ENCODE data around the gene SLC27A1. TPM values are rescaled to one million over a fixed set of nuclear protein-coding genes. Genes with fewer than 3 reads are reported as not detected.
"Not testable (repeated sequence)": the region's sequence is repeated elsewhere in the genome, so short reads cannot be mapped to it uniquely, and the experiment has no call there.

The SLC27A1 gene
- total and polyA plus RNA-seq, 3 donors from 2014 or later, result 25.9 to 105 (median 92.8) TPM

DNA sequence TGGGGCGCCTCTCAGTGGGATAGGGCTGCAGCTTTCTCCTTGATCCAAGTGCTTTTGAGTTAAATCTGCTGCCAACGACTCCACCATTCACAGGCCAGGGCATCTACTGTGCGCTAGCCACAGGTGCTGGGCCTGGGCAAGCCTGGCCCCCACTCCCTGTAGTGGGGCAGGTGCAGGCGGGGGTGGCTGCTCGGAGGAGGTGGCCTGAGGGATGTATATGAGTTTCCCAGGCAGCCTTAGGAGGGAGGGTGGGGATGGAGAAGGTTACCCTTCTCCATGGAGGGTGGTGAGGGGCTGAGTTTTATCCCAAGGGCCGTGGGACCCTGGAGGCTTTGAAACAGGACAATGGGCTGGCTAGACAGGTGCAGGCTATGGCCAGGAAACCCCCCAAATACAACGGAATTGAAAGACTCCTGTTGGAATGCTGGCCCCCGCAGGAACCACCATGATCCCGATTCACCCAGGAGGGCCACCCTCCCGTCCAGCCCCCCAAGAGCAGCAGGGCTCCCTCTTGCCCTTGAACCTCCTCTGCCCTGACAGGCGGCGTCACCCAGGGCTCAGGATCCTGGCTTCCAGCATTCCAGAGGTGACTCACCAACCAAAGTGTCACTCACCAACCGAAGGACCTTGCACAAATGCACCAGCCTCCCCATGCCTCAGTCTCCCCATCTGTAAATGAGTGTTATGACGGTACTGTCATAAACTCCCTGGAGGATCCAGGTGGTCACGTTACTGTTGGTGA lies 45.3 kb downstream of the SLC27A1 start:
- intact Hi-C loops (cut with DNase I; ENCODE audit: low total_unique reads), result no loop called here
- TF ChIP-seq, protein P1, sequence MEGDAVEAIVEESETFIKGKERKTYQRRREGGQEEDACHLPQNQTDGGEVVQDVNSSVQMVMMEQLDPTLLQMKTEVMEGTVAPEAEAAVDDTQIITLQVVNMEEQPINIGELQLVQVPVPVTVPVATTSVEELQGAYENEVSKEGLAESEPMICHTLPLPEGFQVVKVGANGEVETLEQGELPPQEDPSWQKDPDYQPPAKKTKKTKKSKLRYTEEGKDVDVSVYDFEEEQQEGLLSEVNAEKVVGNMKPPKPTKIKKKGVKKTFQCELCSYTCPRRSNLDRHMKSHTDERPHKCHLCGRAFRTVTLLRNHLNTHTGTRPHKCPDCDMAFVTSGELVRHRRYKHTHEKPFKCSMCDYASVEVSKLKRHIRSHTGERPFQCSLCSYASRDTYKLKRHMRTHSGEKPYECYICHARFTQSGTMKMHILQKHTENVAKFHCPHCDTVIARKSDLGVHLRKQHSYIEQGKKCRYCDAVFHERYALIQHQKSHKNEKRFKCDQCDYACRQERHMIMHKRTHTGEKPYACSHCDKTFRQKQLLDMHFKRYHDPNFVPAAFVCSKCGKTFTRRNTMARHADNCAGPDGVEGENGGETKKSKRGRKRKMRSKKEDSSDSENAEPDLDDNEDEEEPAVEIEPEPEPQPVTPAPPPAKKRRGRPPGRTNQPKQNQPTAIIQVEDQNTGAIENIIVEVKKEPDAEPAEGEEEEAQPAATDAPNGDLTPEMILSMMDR (IDR thresholded peaks at IDR 0.05), result no peak
- H3K27ac ChIP-seq, result no peak overlapping the region
- DNase-seq, result no peak
- no peaks in the 10 kb centered on the region for H3K36me3 ChIP-seq (ENCODE audit: low read depth, missing control alignments)
- WGBS, 2 donors, result 80 to 85% methylated on average over 9 to 15 of the region's 15 CpGs
- no peaks in the 10 kb centered on the region for H3K9me3 ChIP-seq
- H3K4me1 ChIP-seq, result peaks cover 5% of the 10 kb centered on the region
- H3K27me3 ChIP-seq, result no peaks in the 10 kb centered on the region
- H3K4me3 ChIP-seq, result no peak overlapping the region

DNA sequence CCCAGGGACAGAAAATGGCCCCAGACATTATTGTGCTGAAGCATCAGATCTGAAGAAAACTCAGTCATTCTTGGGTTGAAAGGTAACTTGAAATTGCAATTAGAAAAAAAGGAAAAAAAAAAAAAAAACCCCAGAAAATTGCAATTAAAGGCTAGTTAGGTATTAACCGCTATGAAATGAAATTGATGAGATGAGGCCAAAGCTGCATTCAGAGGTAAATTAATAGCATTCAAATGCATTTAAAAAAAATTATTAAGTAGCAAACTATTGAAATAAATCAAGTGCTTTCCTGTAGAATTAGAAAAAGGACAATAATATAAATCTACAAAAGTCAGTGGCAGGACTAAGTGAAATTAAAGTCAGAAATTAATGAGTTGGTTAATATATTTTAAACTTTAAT lies 47.6 kb downstream of the SLC27A1 start:
- intact Hi-C loops (cut with DNase I; ENCODE audit: low total_unique reads), result no loop called here
- H3K36me3 ChIP-seq (ENCODE audit: low read depth, missing control alignments), result no peaks in the 10 kb centered on the region

DNA sequence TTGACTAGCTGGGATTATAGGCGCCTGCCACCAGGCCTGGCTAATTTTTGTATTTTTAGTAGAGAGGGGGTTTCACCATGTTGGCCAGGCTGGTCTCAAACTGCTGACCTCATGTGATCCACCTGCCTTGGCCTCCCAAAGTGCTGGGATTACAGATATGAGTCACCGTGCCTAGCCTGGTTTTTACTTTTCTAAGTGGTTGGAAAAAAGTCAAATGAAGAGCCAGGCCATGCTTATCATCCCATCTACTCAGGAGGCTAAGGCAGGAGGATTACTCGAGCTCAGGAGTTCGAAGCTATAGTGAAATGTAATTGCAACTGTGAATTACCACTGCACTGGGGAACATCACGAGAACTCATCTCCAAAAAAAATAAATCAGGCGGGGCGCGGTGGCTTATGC lies 48.3 kb downstream of the SLC27A1 start:
- 89 to 97% methylated on average over 8 of the region's 8 CpGs for WGBS, 2 donors
- H3K4me3 ChIP-seq; H3K36me3 ChIP-seq (ENCODE audit: low read depth, missing control alignments); DNase-seq; H3K4me1 ChIP-seq; H3K27ac ChIP-seq; intact Hi-C loops (cut with DNase I; ENCODE audit: low total_unique reads); H3K27me3 ChIP-seq; H3K9me3 ChIP-seq: not testable (repeated sequence)

More for the DNA sequence above, 47.6 kb downstream of the SLC27A1 start:
- Histone ChIP-seq H3K27ac (no peak overlapping the region), H3K4me3 (no peak overlapping the region), H3K9me3 (no peaks in the 10 kb centered on the region), H3K27me3 (no peaks in the 10 kb centered on the region), H3K4me1 (peaks cover 2% of the 10 kb centered on the region)
- WGBS, 2 donors, result 96 to 98% methylated on average over 1 of the region's 1 CpG
- TF ChIP-seq, protein P1 (IDR thresholded peaks at IDR 0.05), result no peak
- no peak for TF ChIP-seq POLR2A (IDR thresholded peaks at IDR 0.05)
- no peak for DNase-seq

DNA sequence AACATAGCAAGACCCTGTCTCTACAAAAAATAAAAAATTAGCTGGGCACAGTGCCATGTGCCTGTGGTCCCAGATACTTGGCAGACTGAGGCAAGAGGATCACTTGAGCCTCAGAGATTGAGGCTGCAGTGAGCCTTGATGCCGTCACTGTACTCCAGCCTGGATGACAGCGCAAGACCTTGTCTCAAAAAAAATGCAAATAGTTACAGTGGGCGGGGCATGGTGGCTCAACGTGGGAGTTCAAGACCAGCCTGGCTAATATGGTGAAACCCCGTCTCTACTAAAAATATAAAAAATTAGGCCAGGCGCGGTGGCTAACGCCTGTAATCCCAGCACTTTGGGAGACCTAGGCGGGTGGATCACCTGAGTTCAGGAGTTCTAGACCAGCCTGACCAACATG lies 49.6 kb downstream of the SLC27A1 start:
- 86 to 91% methylated on average over 9 of the region's 9 CpGs for WGBS, 2 donors
- Histone ChIP-seq H3K9me3 (no peaks in the 10 kb centered on the region), H3K27me3 (no peaks in the 10 kb centered on the region), H3K4me1 (peaks cover 4% of the 10 kb centered on the region), H3K27ac (no peak overlapping the region), H3K36me3 (ENCODE audit: low read depth, missing control alignments) (no peaks in the 10 kb centered on the region), H3K4me3 (no peak overlapping the region)
- no peak for DNase-seq
- intact Hi-C loops (cut with DNase I; ENCODE audit: low total_unique reads), result no loop called here
- TF ChIP-seq, protein P1 (IDR thresholded peaks at IDR 0.05), result no peak
- no peak for TF ChIP-seq POLR2A (IDR thresholded peaks at IDR 0.05)

DNA sequence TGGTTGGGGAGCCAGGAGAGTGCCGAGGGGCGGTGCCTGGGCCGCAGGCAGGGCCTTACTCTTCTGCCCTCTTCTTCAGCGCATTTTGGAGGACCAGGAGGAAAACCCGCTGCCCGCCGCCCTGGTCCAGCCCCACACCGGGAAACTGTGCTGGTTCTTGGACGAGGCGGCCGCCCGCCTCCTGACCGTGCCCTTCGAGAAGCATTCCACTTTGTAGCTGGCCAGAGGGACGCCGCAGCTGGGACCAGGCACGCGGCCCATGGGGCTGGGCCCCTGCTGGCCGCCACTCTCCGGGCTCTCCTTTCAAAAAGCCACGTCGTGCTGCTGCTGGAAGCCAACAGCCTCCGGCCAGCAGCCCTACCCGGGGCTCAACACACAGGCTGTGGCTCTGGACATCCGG lies 50.5 kb downstream of the SLC27A1 start:
- DNase-seq, result no peak
- intact Hi-C loops (cut with DNase I; ENCODE audit: low total_unique reads), result no loop called here
- H3K27me3 ChIP-seq, result no peaks in the 10 kb centered on the region
- no peaks in the 10 kb centered on the region for H3K9me3 ChIP-seq
- H3K36me3 ChIP-seq (ENCODE audit: low read depth, missing control alignments), result no peaks in the 10 kb centered on the region
- H3K27ac ChIP-seq, result no peak overlapping the region
- peaks cover 4% of the 10 kb centered on the region for H3K4me1 ChIP-seq
- H3K4me3 ChIP-seq, result no peak overlapping the region
- no peak for TF ChIP-seq POLR2A (IDR thresholded peaks at IDR 0.05)
- 60 to 85% methylated on average over 1 to 25 of the region's 25 CpGs for WGBS, 2 donors
